HepG2 (cell line): ENCODE data around the gene MGMT.

Experiments
- CBX5 ChIP-seq: sonication (generic); formaldehyde crosslinking; IDR thresholded peaks from 2 replicates; pipeline ENCODE4 v1.4.0; 2020; ENCODE audit warnings: missing genetic modification reagents, borderline replicate concordance
- FIP1L1 ChIP-seq: fragments of 200-400 bp; formaldehyde crosslinking; IDR thresholded peaks from 2 replicates; pipeline ENCODE4 v1.6.1; 2018; ENCODE audit warnings: low read depth, mild to moderate bottlenecking, low read length, moderate library complexity, borderline replicate concordance; ENCODE audit not compliant: insufficient read depth
- KLF12 ChIP-seq: sonication (generic); formaldehyde crosslinking; IDR thresholded peaks from 2 replicates; pipeline ENCODE4 v1.4.0; 2020; ENCODE audit warnings: missing genetic modification reagents, borderline replicate concordance
- NR2C2 ChIP-seq: sonication (generic); formaldehyde crosslinking; IDR thresholded peaks from 2 replicates; pipeline ENCODE4 v1.4.0; 2020; ENCODE audit warnings: missing genetic modification reagents, mild to moderate bottlenecking, moderate library complexity, borderline replicate concordance
- PATZ1 ChIP-seq: sonication (generic); formaldehyde crosslinking; IDR thresholded peaks from 2 replicates; pipeline ENCODE4 v1.4.0; 2020; ENCODE audit warnings: missing genetic modification reagents
- POLR2A ChIP-seq, 2 experiments: IDR thresholded peaks; 2 replicates each; pipeline ENCODE4 v1.6.1; 2011; ENCODE audit warnings: low read depth in 2 of 2, low read length in 2 of 2, mild to moderate bottlenecking in 1 of 2, moderate library complexity in 1 of 2; ENCODE audit not compliant: insufficient read depth in 1 of 2
- RFX5 ChIP-seq: IDR thresholded peaks from 2 replicates; pipeline ENCODE4 v1.6.1; 2011; ENCODE audit warnings: low read depth, low read length, improper control_type of control experiment
- XRCC5 ChIP-seq: fragments of 200-400 bp; formaldehyde crosslinking; optimal IDR thresholded peaks from 2 replicates; pipeline ENCODE3; 2017; ENCODE audit warnings: mild to moderate bottlenecking, low read length
- YY1 ChIP-seq: IDR thresholded peaks from 2 replicates; pipeline ENCODE4 v1.6.1; 2011; ENCODE audit warnings: low read length, low read depth, moderate library complexity, mild to moderate bottlenecking; ENCODE audit not compliant: insufficient read depth, insufficient replicate concordance
- ZBTB49 ChIP-seq: sonication (generic); formaldehyde crosslinking; IDR thresholded peaks from 2 replicates; pipeline ENCODE4 v1.4.0; 2020; ENCODE audit warnings: missing genetic modification reagents, borderline replicate concordance
- ZMYM3 ChIP-seq: sonication (generic); formaldehyde crosslinking; IDR thresholded peaks from 2 replicates; pipeline ENCODE4 v1.5.1; 2020; ENCODE audit warnings: mild to moderate bottlenecking, missing genetic modification reagents
- ZNF274 ChIP-seq: sonication (generic); formaldehyde crosslinking; IDR thresholded peaks from 2 replicates; pipeline ENCODE4 v1.5.1; 2020; ENCODE audit warnings: mild to moderate bottlenecking, missing genetic modification reagents
- ZNF296 ChIP-seq: sonication (generic); formaldehyde crosslinking; conservative IDR thresholded peaks from 2 replicates; pipeline ENCODE4 v1.5.0; 2020; ENCODE audit warnings: mild to moderate bottlenecking, missing genetic modification reagents
- TF ChIP-seq, protein P1 (sequence below): sonication (generic); formaldehyde crosslinking; IDR thresholded peaks from 2 replicates; pipeline ENCODE4 v1.4.0; 2020; ENCODE audit warnings: missing genetic modification reagents, mild to moderate bottlenecking, borderline replicate concordance

- TF ChIP-seq CBX5 (no peak), ZNF274 (CRISPR knock-in tag) (no peak), PATZ1 (CRISPR knock-in tag) (no peak), FIP1L1 (no peak), POLR2A (IDR thresholded peaks at IDR 0.05; ENCODE audit: insufficient read depth in 1 of 2, low read depth in 2 of 2, low read length in 2 of 2) (no peak), KLF12 (CRISPR knock-in tag) (no peak), YY1 (no peak), NR2C2 (CRISPR knock-in tag) (no peak), ZMYM3 (CRISPR knock-in tag) (no peak), RFX5 (no peak), ZNF296 (CRISPR knock-in tag) (no peak), ZBTB49 (CRISPR knock-in tag) (no peak), XRCC5 (no peak)
- TF ChIP-seq, protein P1, sequence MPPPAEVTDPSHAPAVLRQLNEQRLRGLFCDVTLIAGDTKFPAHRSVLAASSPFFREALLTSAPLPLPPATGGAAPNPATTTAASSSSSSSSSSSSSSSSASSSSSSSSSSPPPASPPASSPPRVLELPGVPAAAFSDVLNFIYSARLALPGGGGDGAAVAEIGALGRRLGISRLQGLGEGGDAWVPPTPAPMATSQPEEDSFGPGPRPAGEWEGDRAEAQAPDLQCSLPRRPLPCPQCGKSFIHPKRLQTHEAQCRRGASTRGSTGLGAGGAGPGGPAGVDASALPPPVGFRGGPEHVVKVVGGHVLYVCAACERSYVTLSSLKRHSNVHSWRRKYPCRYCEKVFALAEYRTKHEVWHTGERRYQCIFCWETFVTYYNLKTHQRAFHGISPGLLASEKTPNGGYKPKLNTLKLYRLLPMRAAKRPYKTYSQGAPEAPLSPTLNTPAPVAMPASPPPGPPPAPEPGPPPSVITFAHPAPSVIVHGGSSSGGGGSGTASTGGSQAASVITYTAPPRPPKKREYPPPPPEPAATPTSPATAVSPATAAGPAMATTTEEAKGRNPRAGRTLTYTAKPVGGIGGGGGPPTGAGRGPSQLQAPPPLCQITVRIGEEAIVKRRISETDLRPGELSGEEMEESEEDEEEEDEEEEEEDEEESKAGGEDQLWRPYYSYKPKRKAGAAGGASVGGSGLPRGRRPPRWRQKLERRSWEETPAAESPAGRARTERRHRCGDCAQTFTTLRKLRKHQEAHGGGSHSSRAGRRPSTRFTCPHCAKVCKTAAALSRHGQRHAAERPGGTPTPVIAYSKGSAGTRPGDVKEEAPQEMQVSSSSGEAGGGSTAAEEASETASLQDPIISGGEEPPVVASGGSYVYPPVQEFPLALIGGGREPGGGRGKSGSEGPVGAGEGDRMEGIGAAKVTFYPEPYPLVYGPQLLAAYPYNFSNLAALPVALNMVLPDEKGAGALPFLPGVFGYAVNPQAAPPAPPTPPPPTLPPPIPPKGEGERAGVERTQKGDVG = no peak
These were observed 303.2 kb downstream of the MGMT start for GRCh38 chr10:129770286-129770685.
